ENCODE data around the gene HEXIM1. TPM values are rescaled to one million over a fixed set of nuclear protein-coding genes. Genes with fewer than 3 reads are reported as not detected.

HEXIM1 gene
- total RNA-seq, 1 experiment from 2014 or later = 29.6 TPM

DNA sequence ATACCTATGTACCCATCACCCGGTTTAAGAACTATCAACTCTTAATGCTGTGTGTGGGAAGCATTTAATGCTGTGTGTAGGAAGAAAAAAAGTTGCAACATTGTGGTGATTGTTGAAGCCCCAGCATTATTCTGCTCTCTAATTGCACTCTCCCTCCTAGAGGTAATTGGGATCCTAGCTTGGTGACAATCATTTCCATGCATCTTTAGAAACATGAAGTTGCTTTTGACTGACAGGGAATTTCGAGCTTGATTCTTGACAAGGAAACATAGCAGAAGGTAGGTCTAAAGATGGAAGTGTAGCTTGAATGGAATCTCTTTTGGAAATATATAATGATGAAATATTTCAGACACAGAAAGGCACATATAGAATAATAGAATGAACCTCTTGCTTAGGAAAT is 40.7 kb downstream of the HEXIM1 start (continued):
- TF ChIP-seq ZNF232 (CRISPR knock-in tag; IDR thresholded peaks at IDR 0.05) = no peak
- no peak for TF ChIP-seq ZNF138 (CRISPR knock-in tag; conservative IDR thresholded peaks at IDR 0.05)
- TF ChIP-seq, protein P1, sequence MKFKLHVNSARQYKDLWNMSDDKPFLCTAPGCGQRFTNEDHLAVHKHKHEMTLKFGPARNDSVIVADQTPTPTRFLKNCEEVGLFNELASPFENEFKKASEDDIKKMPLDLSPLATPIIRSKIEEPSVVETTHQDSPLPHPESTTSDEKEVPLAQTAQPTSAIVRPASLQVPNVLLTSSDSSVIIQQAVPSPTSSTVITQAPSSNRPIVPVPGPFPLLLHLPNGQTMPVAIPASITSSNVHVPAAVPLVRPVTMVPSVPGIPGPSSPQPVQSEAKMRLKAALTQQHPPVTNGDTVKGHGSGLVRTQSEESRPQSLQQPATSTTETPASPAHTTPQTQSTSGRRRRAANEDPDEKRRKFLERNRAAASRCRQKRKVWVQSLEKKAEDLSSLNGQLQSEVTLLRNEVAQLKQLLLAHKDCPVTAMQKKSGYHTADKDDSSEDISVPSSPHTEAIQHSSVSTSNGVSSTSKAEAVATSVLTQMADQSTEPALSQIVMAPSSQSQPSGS (CRISPR knock-in tag; IDR thresholded peaks at IDR 0.05; ENCODE audit: borderline replicate concordance, low read depth) = no peak
- no peak for TF ChIP-seq ZBTB21 (CRISPR knock-in tag; IDR thresholded peaks at IDR 0.05; ENCODE audit: borderline replicate concordance)

DNA sequence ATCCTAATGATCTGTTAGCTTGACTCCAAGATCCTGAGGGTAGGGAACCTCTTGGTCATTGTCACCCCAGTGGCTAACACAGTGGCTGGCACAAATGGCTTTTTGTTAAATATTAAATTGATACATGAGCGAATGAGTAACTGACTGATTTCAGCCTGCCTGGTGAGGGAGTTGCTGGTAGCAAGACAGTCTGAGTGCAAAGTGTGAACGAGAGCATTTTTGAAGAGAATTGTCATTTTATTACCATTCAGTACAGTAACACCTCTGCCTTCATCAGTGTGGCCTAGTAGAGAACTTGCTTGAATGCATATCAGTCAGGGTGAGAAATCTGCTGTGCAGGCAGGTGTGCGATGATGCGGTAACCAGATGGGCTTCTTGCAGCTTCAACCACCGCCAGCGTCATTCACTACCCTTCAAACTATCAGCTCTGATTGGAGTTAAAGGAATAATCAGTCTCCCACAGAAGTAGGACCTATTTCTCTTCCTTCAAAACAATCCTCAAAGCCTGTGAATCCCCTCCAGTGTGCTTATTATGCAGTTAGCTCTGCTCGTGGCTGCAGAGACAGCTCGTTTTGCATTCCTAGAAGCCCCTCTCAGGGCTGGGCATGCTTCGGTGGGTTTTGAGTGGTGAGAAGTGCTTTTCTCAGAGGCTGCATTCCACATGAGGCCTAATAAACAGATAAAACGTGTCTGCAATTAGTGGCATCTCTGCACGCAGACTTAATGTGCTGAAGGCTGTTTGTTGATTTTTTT is 42.4 kb downstream of the HEXIM1 start:
- Mint-ChIP-seq H3K27me3 (ENCODE audit: low read depth) (no peaks in the 10 kb centered on the region), H3K27ac (no peak overlapping the region), H3K4me3 (no peak overlapping the region), H3K9me3 (peaks cover 9% of the 10 kb centered on the region), H3K4me1 (no peaks in the 10 kb centered on the region), H3K36me3 (no peaks in the 10 kb centered on the region)
- ATAC-seq (no peak), DNase-seq (ENCODE audit: low spot score) (no peak)
- ChIA-PET CTCF (interaction anchor here (0.7 to 2.5 kb wide), 5 partner anchors 18 to 55 kb away, joined by 3 to 12 read pairs (median 4); partner anchors contain the start of genes ACBD4 and HEXIM1), POLR2A (interaction anchor here (1.2 kb wide), 1 partner anchor 41 kb away, joined by 4 read pairs; no protein-coding TSS in a partner anchor)
- TF ChIP-seq ZNF219 (CRISPR knock-in tag; IDR thresholded peaks at IDR 0.05; ENCODE audit: borderline replicate concordance) (no peak), ZNF396 (CRISPR knock-in tag; IDR thresholded peaks at IDR 0.05; ENCODE audit: borderline replicate concordance) (no peak), ETV6 (CRISPR knock-in tag; IDR thresholded peaks at IDR 0.05) (no peak), ESRRA (CRISPR knock-in tag; IDR thresholded peaks at IDR 0.05; ENCODE audit: borderline replicate concordance) (no peak), JUN (CRISPR knock-in tag; IDR thresholded peaks at IDR 0.05) (no peak), ELF4 (CRISPR knock-in tag; IDR thresholded peaks at IDR 0.05; ENCODE audit: low read depth) (no peak), NFATC4 (CRISPR knock-in tag; IDR thresholded peaks at IDR 0.05) (no peak), CREB1 (CRISPR knock-in tag; IDR thresholded peaks at IDR 0.05) (no peak), JAZF1 (CRISPR knock-in tag; IDR thresholded peaks at IDR 0.05) (no peak)
- TF ChIP-seq, protein P2, sequence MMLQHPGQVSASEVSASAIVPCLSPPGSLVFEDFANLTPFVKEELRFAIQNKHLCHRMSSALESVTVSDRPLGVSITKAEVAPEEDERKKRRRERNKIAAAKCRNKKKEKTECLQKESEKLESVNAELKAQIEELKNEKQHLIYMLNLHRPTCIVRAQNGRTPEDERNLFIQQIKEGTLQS (CRISPR knock-in tag; conservative IDR thresholded peaks at IDR 0.05) = no peak

GRCh38 chr17:45195424-45195823 is 47.1 kb downstream of the HEXIM1 start:
- Mint-ChIP-seq H3K27me3 (ENCODE audit: low read depth) (no peaks in the 10 kb centered on the region), H3K27ac (no peak overlapping the region), H3K9me3 (peaks cover 8% of the 10 kb centered on the region), H3K4me1 (peaks cover 14% of the 10 kb centered on the region), H3K36me3 (no peaks in the 10 kb centered on the region), H3K4me3 (no peak overlapping the region)
- TF ChIP-seq EMX1 (CRISPR knock-in tag; IDR thresholded peaks at IDR 0.05) (no peak), ZBTB21 (CRISPR knock-in tag; IDR thresholded peaks at IDR 0.05; ENCODE audit: borderline replicate concordance) (no peak), ZSCAN18 (CRISPR knock-in tag; IDR thresholded peaks at IDR 0.05) (no peak), MLX (CRISPR knock-in tag; IDR thresholded peaks at IDR 0.05) (no peak), GTF2I (CRISPR knock-in tag; conservative IDR thresholded peaks at IDR 0.05) (no peak), PRRX2 (CRISPR knock-in tag; IDR thresholded peaks at IDR 0.05) (no peak), ZNF121 (CRISPR knock-in tag; IDR thresholded peaks at IDR 0.05) (no peak), FOXJ3 (CRISPR knock-in tag; IDR thresholded peaks at IDR 0.05; ENCODE audit: borderline replicate concordance) (no peak)
- TF ChIP-seq, protein P3, sequence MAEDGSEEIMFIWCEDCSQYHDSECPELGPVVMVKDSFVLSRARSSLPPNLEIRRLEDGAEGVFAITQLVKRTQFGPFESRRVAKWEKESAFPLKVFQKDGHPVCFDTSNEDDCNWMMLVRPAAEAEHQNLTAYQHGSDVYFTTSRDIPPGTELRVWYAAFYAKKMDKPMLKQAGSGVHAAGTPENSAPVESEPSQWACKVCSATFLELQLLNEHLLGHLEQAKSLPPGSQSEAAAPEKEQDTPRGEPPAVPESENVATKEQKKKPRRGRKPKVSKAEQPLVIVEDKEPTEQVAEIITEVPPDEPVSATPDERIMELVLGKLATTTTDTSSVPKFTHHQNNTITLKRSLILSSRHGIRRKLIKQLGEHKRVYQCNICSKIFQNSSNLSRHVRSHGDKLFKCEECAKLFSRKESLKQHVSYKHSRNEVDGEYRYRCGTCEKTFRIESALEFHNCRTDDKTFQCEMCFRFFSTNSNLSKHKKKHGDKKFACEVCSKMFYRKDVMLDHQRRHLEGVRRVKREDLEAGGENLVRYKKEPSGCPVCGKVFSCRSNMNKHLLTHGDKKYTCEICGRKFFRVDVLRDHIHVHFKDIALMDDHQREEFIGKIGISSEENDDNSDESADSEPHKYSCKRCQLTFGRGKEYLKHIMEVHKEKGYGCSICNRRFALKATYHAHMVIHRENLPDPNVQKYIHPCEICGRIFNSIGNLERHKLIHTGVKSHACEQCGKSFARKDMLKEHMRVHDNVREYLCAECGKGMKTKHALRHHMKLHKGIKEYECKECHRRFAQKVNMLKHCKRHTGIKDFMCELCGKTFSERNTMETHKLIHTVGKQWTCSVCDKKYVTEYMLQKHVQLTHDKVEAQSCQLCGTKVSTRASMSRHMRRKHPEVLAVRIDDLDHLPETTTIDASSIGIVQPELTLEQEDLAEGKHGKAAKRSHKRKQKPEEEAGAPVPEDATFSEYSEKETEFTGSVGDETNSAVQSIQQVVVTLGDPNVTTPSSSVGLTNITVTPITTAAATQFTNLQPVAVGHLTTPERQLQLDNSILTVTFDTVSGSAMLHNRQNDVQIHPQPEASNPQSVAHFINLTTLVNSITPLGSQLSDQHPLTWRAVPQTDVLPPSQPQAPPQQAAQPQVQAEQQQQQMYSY (CRISPR knock-in tag; IDR thresholded peaks at IDR 0.05) = no peak
- TF ChIP-seq, protein P4, sequence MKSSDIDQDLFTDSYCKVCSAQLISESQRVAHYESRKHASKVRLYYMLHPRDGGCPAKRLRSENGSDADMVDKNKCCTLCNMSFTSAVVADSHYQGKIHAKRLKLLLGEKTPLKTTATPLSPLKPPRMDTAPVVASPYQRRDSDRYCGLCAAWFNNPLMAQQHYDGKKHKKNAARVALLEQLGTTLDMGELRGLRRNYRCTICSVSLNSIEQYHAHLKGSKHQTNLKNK (CRISPR knock-in tag; IDR thresholded peaks at IDR 0.05) = no peak
- TF ChIP-seq, protein P2 (CRISPR knock-in tag; conservative IDR thresholded peaks at IDR 0.05) = no peak
- TF ChIP-seq, protein P5, sequence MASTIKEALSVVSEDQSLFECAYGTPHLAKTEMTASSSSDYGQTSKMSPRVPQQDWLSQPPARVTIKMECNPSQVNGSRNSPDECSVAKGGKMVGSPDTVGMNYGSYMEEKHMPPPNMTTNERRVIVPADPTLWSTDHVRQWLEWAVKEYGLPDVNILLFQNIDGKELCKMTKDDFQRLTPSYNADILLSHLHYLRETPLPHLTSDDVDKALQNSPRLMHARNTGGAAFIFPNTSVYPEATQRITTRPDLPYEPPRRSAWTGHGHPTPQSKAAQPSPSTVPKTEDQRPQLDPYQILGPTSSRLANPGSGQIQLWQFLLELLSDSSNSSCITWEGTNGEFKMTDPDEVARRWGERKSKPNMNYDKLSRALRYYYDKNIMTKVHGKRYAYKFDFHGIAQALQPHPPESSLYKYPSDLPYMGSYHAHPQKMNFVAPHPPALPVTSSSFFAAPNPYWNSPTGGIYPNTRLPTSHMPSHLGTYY (CRISPR knock-in tag; IDR thresholded peaks at IDR 0.05) = no peak
- CTCF ChIA-PET = interaction anchor here (0.7 to 2.9 kb wide), 5 partner anchors 24 to 60 kb away, joined by 3 to 17 read pairs (median 7); partner anchors contain the start of genes ACBD4, HEXIM1 and HEXIM2
- ATAC-seq (no peak), DNase-seq (ENCODE audit: low spot score) (no peak)
- POLR2A ChIA-PET = interaction anchor here (0.6 kb wide), 1 partner anchor 1149 kb away, joined by 5 read pairs; no protein-coding TSS in a partner anchor
